HepG2 (cell line): ENCODE measurements around the gene TBC1D22A. TPM values are rescaled to one million over a fixed set of nuclear protein-coding genes. Genes with fewer than 3 reads are reported as not detected.

ENCODE experiments used
- ATF7-NPFF ChIP-seq: sonication (generic); formaldehyde crosslinking; IDR thresholded peaks from 2 replicates; pipeline ENCODE4 v1.8.1; 2023; ENCODE audit warnings: mild to moderate bottlenecking, low read depth, missing genetic modification reagents, moderate library complexity
- ATRX ChIP-seq: sonication (generic); formaldehyde crosslinking; IDR thresholded peaks from 2 replicates; pipeline ENCODE4 v1.4.0; 2020; ENCODE audit warnings: missing genetic modification reagents, borderline replicate concordance
- BHLHE40 ChIP-seq: IDR thresholded peaks from 2 replicates; pipeline ENCODE4 v1.6.1; 2011; ENCODE audit warnings: low read length, improper control_type of control experiment
- HOXA3 ChIP-seq: sonication (generic); formaldehyde crosslinking; IDR thresholded peaks from 2 replicates; pipeline ENCODE4 v1.5.0; 2020; ENCODE audit warnings: missing genetic modification reagents
- KIAA2018 ChIP-seq: sonication (generic); formaldehyde crosslinking; IDR thresholded peaks from 2 replicates; pipeline ENCODE4 v1.5.0; 2020; ENCODE audit warnings: mild to moderate bottlenecking, missing genetic modification reagents, borderline replicate concordance
- POLR2G ChIP-seq: fragments of 200-400 bp; formaldehyde crosslinking; IDR thresholded peaks from 2 replicates; pipeline ENCODE4 v1.6.1; 2018; ENCODE audit warnings: mild to moderate bottlenecking, low read depth, low read length, moderate library complexity
- SRSF1 ChIP-seq: fragments of 200-400 bp; formaldehyde crosslinking; optimal IDR thresholded peaks from 2 replicates; pipeline ENCODE3; 2017; ENCODE audit warnings: mild to moderate bottlenecking, low read depth, low read length, moderate library complexity
- ZNF264 ChIP-seq: sonication (generic); formaldehyde crosslinking; IDR thresholded peaks from 2 replicates; pipeline ENCODE4 v1.4.0; 2020; ENCODE audit warnings: missing genetic modification reagents
- ZNF343 ChIP-seq: sonication (generic); formaldehyde crosslinking; IDR thresholded peaks from 2 replicates; pipeline ENCODE4 v1.4.0; 2020; ENCODE audit warnings: mild to moderate bottlenecking, missing genetic modification reagents
- ZNF407 ChIP-seq: sonication (generic); formaldehyde crosslinking; IDR thresholded peaks from one replicate; pipeline ENCODE4 v1.5.1; 2020; ENCODE audit warnings: mild to moderate bottlenecking, missing genetic modification reagents; ENCODE audit errors: not compliant biosample characterization
- ZNF556 ChIP-seq: sonication (generic); formaldehyde crosslinking; IDR thresholded peaks from 2 replicates; pipeline ENCODE4 v1.4.0; 2020; ENCODE audit warnings: mild to moderate bottlenecking, missing genetic modification reagents, borderline replicate concordance
- ZNF83 ChIP-seq: sonication (generic); formaldehyde crosslinking; IDR thresholded peaks from 2 replicates; pipeline ENCODE4 v1.4.0; 2020; ENCODE audit warnings: missing genetic modification reagents, mild to moderate bottlenecking, borderline replicate concordance
- polyA plus RNA-seq, 8 experiments: library from polyadenylated mRNA; depleted of rRNA in 3 of 8; stranded (reverse) in 7 of 8; unstranded in 1 of 8; fragments of >200 nt; fragmentation: Illumina TruSeq in 4 of 8; extraction: Trizol in 4 of 8; gene quantifications; 2 replicates each; pipeline versions ENCODE4 v1.2.1 to v1.2.3, GENCODE V29; 2011 to 2016; ENCODE audit warnings: low read depth in 4 of 8, missing spikeins in 1 of 8, mixed read lengths in 1 of 8; ENCODE audit not compliant: insufficient read depth in 1 of 8
- total RNA-seq, 5 experiments: library from RNA; depleted of rRNA; stranded (reverse); fragments of >200 nt; fragmentation: Illumina TruSeq; extraction: Trizol; gene quantifications; 2 replicates each; pipeline ENCODE4 v1.2.3, GENCODE V29; 2016; ENCODE audit warnings: low read depth in 1 of 5

TBC1D22A gene
- total and polyA plus RNA-seq, 2 of the 13 experiments (the other 11 are each of a cell fraction or from before 2014, with no cell fraction given), result 17.3 to 18.0 TPM

GRCh38 chr22:46803031-46803880 lies 40.8 kb downstream of the TBC1D22A start (continued):
- no peak for TF ChIP-seq ZNF83
- TF ChIP-seq ZNF407 (CRISPR knock-in tag), result peak; percentile 26
- TF ChIP-seq SRSF1, result no peak
- TF ChIP-seq ZNF556 (CRISPR knock-in tag), result no peak
- TF ChIP-seq POLR2G, result no peak
- TF ChIP-seq HOXA3, result peak; percentile 59; the same call in 1 of the 2 replicates
- no peak for TF ChIP-seq ATRX (CRISPR knock-in tag)
- TF ChIP-seq BHLHE40, result no peak
- no peak for TF ChIP-seq ATF7-NPFF (CRISPR knock-in tag)
- no peak for TF ChIP-seq ZNF343 (CRISPR knock-in tag)
- no peak for TF ChIP-seq ZNF264 (CRISPR knock-in tag)
- no peak for TF ChIP-seq KIAA2018 (CRISPR knock-in tag)
